ENCODE data around the gene GLYR1. TPM values are rescaled to one million over a fixed set of nuclear protein-coding genes. Genes with fewer than 3 reads are reported as not detected.

The GLYR1 gene
- total RNA-seq, 1 experiment from 2014 or later, result 111 TPM

DNA sequence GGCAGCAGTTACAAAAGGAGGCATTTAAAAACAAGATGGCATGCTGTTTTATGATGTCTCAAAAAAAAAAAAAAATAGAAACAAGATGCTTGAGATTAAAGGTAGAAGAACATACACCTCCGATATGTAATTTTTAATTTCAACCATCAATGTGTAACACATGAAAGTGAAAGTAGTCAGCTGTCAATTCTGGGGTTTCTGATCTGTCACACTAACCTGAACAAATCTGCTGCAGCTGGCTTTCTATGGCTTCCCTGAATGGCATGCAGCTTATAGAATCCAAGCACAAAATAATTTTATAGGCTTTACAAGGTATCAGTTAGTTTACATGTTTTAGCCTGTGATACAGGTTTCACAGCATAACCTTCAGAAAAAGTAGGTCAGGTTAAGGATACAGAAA lies 13.5 kb downstream of the GLYR1 start:
- ATAC-seq, result no peak
- ChIA-PET POLR2A (no interaction called here), CTCF (interaction anchor here (0.6 kb wide), 1 partner anchor 122 kb away, joined by 3 read pairs; no protein-coding TSS in a partner anchor)
- intact Hi-C loops (cut with micrococcal nuclease; ENCODE audit: unreplicated experiment), result no loop called here
- Histone ChIP-seq H3K4me1 (ENCODE audit: control insufficient read depth, insufficient read depth, low read length) (no peaks in the 10 kb centered on the region), H3K27ac (ENCODE audit: low read length) (no peak overlapping the region), H3K9me3 (ENCODE audit: control insufficient read depth, insufficient read depth, low read depth, low read length) (no peaks in the 10 kb centered on the region), H3K36me3 (ENCODE audit: control insufficient read depth, insufficient read depth, low read length) (peaks cover 32% of the 10 kb centered on the region), H3K4me3 (ENCODE audit: low read depth in 2 of 2, low read length in 2 of 2) (no peak overlapping the region), H3K27me3 (ENCODE audit: control insufficient read depth, insufficient read depth, low read length) (no peaks in the 10 kb centered on the region)
- no peak for DNase-seq (ENCODE audit: low read depth, low spot score)
- TF ChIP-seq TCF7L2 (IDR thresholded peaks at IDR 0.05; ENCODE audit: low read depth, low read length), result no peak
- TF ChIP-seq SIN3A (IDR thresholded peaks at IDR 0.05; ENCODE audit: borderline replicate concordance, insufficient read depth, low read depth, low read length), result no peak
- TF ChIP-seq, protein P1, sequence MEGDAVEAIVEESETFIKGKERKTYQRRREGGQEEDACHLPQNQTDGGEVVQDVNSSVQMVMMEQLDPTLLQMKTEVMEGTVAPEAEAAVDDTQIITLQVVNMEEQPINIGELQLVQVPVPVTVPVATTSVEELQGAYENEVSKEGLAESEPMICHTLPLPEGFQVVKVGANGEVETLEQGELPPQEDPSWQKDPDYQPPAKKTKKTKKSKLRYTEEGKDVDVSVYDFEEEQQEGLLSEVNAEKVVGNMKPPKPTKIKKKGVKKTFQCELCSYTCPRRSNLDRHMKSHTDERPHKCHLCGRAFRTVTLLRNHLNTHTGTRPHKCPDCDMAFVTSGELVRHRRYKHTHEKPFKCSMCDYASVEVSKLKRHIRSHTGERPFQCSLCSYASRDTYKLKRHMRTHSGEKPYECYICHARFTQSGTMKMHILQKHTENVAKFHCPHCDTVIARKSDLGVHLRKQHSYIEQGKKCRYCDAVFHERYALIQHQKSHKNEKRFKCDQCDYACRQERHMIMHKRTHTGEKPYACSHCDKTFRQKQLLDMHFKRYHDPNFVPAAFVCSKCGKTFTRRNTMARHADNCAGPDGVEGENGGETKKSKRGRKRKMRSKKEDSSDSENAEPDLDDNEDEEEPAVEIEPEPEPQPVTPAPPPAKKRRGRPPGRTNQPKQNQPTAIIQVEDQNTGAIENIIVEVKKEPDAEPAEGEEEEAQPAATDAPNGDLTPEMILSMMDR (IDR thresholded peaks at IDR 0.05), result no peak
- TF ChIP-seq POLR2AphosphoS5 (IDR thresholded peaks at IDR 0.05; ENCODE audit: low read depth, low read length), result no peak
- TF ChIP-seq, protein P2, sequence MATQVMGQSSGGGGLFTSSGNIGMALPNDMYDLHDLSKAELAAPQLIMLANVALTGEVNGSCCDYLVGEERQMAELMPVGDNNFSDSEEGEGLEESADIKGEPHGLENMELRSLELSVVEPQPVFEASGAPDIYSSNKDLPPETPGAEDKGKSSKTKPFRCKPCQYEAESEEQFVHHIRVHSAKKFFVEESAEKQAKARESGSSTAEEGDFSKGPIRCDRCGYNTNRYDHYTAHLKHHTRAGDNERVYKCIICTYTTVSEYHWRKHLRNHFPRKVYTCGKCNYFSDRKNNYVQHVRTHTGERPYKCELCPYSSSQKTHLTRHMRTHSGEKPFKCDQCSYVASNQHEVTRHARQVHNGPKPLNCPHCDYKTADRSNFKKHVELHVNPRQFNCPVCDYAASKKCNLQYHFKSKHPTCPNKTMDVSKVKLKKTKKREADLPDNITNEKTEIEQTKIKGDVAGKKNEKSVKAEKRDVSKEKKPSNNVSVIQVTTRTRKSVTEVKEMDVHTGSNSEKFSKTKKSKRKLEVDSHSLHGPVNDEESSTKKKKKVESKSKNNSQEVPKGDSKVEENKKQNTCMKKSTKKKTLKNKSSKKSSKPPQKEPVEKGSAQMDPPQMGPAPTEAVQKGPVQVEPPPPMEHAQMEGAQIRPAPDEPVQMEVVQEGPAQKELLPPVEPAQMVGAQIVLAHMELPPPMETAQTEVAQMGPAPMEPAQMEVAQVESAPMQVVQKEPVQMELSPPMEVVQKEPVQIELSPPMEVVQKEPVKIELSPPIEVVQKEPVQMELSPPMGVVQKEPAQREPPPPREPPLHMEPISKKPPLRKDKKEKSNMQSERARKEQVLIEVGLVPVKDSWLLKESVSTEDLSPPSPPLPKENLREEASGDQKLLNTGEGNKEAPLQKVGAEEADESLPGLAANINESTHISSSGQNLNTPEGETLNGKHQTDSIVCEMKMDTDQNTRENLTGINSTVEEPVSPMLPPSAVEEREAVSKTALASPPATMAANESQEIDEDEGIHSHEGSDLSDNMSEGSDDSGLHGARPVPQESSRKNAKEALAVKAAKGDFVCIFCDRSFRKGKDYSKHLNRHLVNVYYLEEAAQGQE (IDR thresholded peaks at IDR 0.05; ENCODE audit: insufficient read depth in 1 of 2, low read depth in 2 of 2, low read length in 1 of 2), result no peak
- in situ Hi-C loops (cut with HindIII; ENCODE audit: low pct_unique_long_range_greater_than_20kb, low sequenced_read_pairs), result no loop called here
- no TSS peak for BruUV-seq (replicated peaks)

DNA sequence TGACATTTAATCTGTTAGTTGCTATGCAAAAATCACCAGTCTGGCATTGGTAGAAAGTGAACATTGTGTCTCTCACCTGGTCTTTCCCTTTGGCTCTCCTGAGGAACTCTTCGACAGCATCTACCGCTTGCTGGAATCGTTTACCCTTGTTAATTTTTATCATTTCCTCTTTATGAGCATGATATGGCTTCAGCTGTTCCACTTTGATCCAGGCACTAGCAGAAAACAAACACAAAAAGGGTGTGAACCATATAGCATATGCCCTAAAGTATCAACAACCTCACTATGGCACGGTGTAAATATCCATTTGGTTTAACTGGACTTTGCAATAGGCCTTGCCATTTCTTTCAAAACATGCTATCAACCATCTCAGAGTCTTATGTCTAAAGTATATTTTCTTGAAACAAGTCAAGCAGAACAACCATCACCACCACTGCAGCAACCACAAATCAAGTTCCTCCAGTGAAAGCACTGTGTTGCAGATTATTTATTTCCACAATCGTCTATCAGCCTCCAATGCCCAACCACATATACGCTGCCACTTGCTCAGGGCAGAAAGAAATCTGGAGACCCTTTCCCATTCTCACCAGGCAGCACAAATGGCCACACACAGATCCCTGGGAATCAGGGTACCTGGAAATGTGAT lies 14.3 kb downstream of the GLYR1 start:
- CTCF ChIA-PET, result no interaction called here

More for the DNA sequence above, 14.3 kb downstream of the GLYR1 start:
- no peaks in the 10 kb centered on the region for H3K4me1 ChIP-seq (ENCODE audit: control insufficient read depth, insufficient read depth, low read length)
- ATAC-seq, result no peak
- POLR2A ChIA-PET, result no interaction called here
- in situ Hi-C loops (cut with HindIII; ENCODE audit: low pct_unique_long_range_greater_than_20kb, low sequenced_read_pairs) (no loop called here), intact Hi-C loops (cut with micrococcal nuclease; ENCODE audit: unreplicated experiment) (no loop called here)
- H3K36me3 ChIP-seq (ENCODE audit: control insufficient read depth, insufficient read depth, low read length), result peaks cover 35% of the 10 kb centered on the region
- H3K27ac ChIP-seq (ENCODE audit: low read length), result no peak overlapping the region
- BruUV-seq (replicated peaks), result no TSS peak
- H3K9me3 ChIP-seq (ENCODE audit: control insufficient read depth, insufficient read depth, low read depth, low read length), result no peaks in the 10 kb centered on the region
- TF ChIP-seq, protein P2 (IDR thresholded peaks at IDR 0.05; ENCODE audit: insufficient read depth in 1 of 2, low read depth in 2 of 2, low read length in 1 of 2), result no peak
- TF ChIP-seq SIN3A (IDR thresholded peaks at IDR 0.05; ENCODE audit: borderline replicate concordance, insufficient read depth, low read depth, low read length), result no peak
- no peak for TF ChIP-seq POLR2AphosphoS5 (IDR thresholded peaks at IDR 0.05; ENCODE audit: low read depth, low read length)
- no peak for TF ChIP-seq TCF7L2 (IDR thresholded peaks at IDR 0.05; ENCODE audit: low read depth, low read length)
- TF ChIP-seq, protein P1 (IDR thresholded peaks at IDR 0.05), result no peak
- H3K4me3 ChIP-seq (ENCODE audit: low read depth in 2 of 2, low read length in 2 of 2), result no peak overlapping the region
- no peaks in the 10 kb centered on the region for H3K27me3 ChIP-seq (ENCODE audit: control insufficient read depth, insufficient read depth, low read length)
- DNase-seq (ENCODE audit: low read depth, low spot score), result no peak
